CD8-positive, alpha-beta memory T cell (primary cell): Measurements from ENCODE around the gene IFT74. TPM values are rescaled to one million over a fixed set of nuclear protein-coding genes. Genes with fewer than 3 reads are reported as not detected.

Experiments used
- CTCF ChIA-PET: fragments of 350-600 bp; sonication (Branson Sonifier 250); formaldehyde crosslinking; loops from one replicate; lab custom pipeline; 2021; ENCODE audit warnings: antibody characterized with exemption; lab: Charles Lee
- POLR2A ChIA-PET: fragments of 350-600 bp; sonication (Branson Sonifier 250); formaldehyde crosslinking; loops from one replicate; lab custom pipeline; 2021; ENCODE audit warnings: antibody characterized with exemption; lab: Charles Lee
- DNase-seq, 5 donors: peaks; one replicate each; pipeline versions ENCODE4 v3.0.0 to v3.0.0-alpha.2; 2020 to 2022; ENCODE audit warnings: mixed read lengths in 1 of 5
- H3K27ac ChIP-seq: one replicate; pipeline ENCODE4 v1.7.0; 2013; ENCODE audit warnings: low read depth, mild to moderate bottlenecking, low read length, moderate library complexity
- H3K27me3 ChIP-seq: 2 replicates; pipeline ENCODE4 v1.7.0; 2013; ENCODE audit warnings: low read length, mild to moderate bottlenecking; ENCODE audit not compliant: insufficient read depth, poor library complexity, severe bottlenecking
- H3K36me3 ChIP-seq: 2 replicates; pipeline ENCODE4 v1.7.0; 2013; ENCODE audit warnings: mild to moderate bottlenecking, low read length, moderate library complexity; ENCODE audit not compliant: insufficient read depth
- H3K4me1 ChIP-seq: 2 replicates; pipeline ENCODE4 v1.7.0; 2013; ENCODE audit warnings: mild to moderate bottlenecking, low read length, moderate library complexity; ENCODE audit not compliant: insufficient read depth
- H3K4me3 ChIP-seq: 2 replicates; pipeline ENCODE4 v1.7.0; 2013; ENCODE audit warnings: mild to moderate bottlenecking, low read length
- H3K9me3 ChIP-seq: 2 replicates; pipeline ENCODE4 v1.7.0; 2013; ENCODE audit warnings: mild to moderate bottlenecking, low read length
- H3K27ac Mint-ChIP-seq, 8 donors: one replicate each; pipeline ENCODE4 v1.8.0; 2020 to 2021; ENCODE audit warnings: mixed read lengths in 8 of 8, mild to moderate bottlenecking in 6 of 8, inconsistent platforms in 3 of 8, moderate library complexity in 3 of 8
- H3K27me3 Mint-ChIP-seq, 2 donors: one replicate each; pipeline ENCODE4 v1.8.0; 2020 to 2021; ENCODE audit warnings: mixed read lengths in 2 of 2, mild to moderate bottlenecking in 1 of 2, moderate library complexity in 1 of 2
- H3K36me3 Mint-ChIP-seq, 3 donors: one replicate each; pipeline ENCODE4 v1.8.0; 2020 to 2021; ENCODE audit warnings: mixed read lengths in 3 of 3, inconsistent platforms in 1 of 3, mild to moderate bottlenecking in 1 of 3
- H3K4me1 Mint-ChIP-seq, 3 donors: one replicate each; pipeline ENCODE4 v1.8.0; 2020 to 2021; ENCODE audit warnings: mixed read lengths in 3 of 3, inconsistent platforms in 1 of 3, mild to moderate bottlenecking in 1 of 3
- H3K4me3 Mint-ChIP-seq, 7 donors: one replicate each; pipeline ENCODE4 v1.8.0; 2020 to 2021; ENCODE audit warnings: mixed read lengths in 7 of 7, mild to moderate bottlenecking in 6 of 7, moderate library complexity in 4 of 7, inconsistent platforms in 2 of 7
- H3K9me3 Mint-ChIP-seq, 5 donors: one replicate each; pipeline ENCODE4 v1.8.0; 2020 to 2022; ENCODE audit warnings: mixed read lengths in 5 of 5, mild to moderate bottlenecking in 3 of 5, moderate library complexity in 2 of 5, inconsistent platforms in 1 of 5
- polyA plus RNA-seq: library from polyadenylated mRNA; unstranded; fragments of 300-500 nt; fragmentation: Illumina TruSeq; gene quantifications from one replicate; pipeline ENCODE4 v1.2.3, GENCODE V29; 2021
- total RNA-seq, 2 experiments: library from RNA; stranded (reverse); gene quantifications; one replicate each; pipeline ENCODE4 v1.2.3, GENCODE V29; 2021

IFT74 gene
- total RNA-seq: 10 to 100 TPM; 10.4 TPM
- 7.5 TPM for polyA plus RNA-seq

DNA sequence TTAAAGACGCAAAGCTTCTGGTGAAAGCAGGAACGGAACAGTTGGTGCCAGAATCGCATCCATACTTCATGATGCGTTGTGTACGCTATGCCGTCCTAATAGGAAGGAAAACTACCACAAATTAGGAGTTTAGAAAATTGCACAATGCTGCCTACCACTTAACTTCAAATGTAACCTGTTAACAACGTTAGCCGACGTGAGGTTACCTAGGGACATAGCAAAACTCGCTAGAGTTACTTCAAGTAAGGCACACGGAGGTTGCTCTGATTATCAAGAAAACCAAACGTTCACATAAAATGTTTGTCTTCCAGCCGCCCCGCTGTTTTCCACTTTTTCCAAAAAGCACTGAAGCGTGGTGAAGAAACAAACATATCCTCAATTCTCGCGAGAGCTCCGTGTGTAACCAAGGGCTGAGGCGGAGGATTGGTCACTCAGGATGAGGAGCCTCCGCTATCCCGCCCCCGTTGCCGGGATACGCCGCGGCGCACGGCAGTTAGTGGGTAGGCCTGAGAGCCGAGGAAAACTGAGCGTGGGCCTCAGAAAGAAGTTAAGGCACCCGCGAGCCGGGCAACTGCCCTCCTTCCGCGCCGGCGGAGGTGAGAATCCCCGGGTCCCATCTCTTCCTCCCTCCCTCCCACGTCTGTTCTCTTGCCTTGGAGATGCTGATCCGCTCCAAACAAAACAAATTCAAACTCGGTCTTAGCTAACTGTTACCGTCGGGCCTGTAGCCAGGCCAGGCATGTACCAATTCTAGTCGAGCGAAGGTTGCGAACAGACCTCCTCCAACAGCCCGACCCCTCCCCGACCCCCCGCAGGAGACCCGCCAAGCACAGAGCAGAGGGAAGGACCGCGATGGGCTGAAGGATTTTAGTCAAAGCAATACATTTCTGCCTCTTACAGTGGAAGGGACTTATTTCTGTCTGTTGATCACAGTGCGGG, at the start of gene IFT74:
IFT74 (plus strand) TSS at position 492 of the 939 bp plus-strand sequence. CDS start 5,556 bp downstream, outside the sequence.
- H3K4me1 ChIP-seq: peaks cover 16% of the 10 kb centered on the region
- H3K27ac ChIP-seq: peak within 1 kb of the TSS; percentile 71
- ChIA-PET CTCF (interaction anchor here (0.7 to 2.7 kb wide), 5 partner anchors 9 to 64 kb away, joined by 3 to 15 read pairs (median 3); partner anchors contain the start of genes CAAP1 and PLAA), POLR2A (interaction anchor here (1.0 to 1.6 kb wide), 5 partner anchors 9 to 64 kb away, joined by 3 to 14 read pairs (median 6); partner anchors contain the start of gene PLAA)
- H3K4me3 ChIP-seq: peak within 1 kb of the TSS; percentile 83
- DNase-seq: peak; percentile 88 to 97 (median 93)
- Mint-ChIP-seq H3K9me3 (no peaks in the 10 kb centered on the region), H3K4me1 (peaks cover 25 to 36% (median 35%) of the 10 kb centered on the region in 3 donors), H3K36me3 (peaks cover 0 to 9% (median 0%) of the 10 kb centered on the region in 3 donors), H3K27me3 (peaks cover 0 to 2% of the 10 kb centered on the region in 2 donors), H3K4me3 (peak within 1 kb of the TSS; percentile 89 to 97 (median 93)), H3K27ac (peak within 1 kb of the TSS; percentile 91 to 97 (median 96))
- H3K27me3 ChIP-seq: no peaks in the 10 kb centered on the region
- H3K36me3 ChIP-seq: no peaks in the 10 kb centered on the region
- H3K9me3 ChIP-seq: no peaks in the 10 kb centered on the region

DNA sequence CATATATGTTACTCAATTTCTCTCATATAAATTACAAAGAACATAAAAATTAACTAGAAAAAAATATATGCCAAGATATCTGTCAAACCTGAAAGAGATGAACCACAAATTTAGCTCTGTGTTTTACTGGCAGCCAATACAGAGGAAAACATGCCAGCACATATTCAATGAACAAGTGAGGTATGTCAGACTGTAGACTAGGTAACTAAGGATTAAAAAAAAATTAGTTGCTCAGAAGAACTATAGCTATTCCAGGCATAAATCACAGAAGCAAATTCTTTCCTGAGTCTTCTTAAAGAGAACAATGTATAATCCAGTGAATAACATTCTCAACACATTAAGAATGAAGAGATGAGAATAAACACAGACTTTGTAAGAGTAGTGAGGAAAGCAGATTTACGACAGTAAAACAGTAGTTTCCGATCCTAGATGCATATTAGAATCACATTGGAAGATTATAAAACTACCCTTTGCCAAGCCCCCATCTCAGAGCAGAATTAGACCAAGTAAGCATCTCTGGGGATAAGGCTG, 43.0 kb upstream of the IFT74 start:
- Histone ChIP-seq H3K27ac (no peak overlapping the region), H3K36me3 (peaks cover 23% of the 10 kb centered on the region), H3K4me1 (no peaks in the 10 kb centered on the region), H3K27me3 (no peaks in the 10 kb centered on the region), H3K9me3 (no peaks in the 10 kb centered on the region), H3K4me3 (no peak overlapping the region)
- no peaks in the 10 kb centered on the region for H3K9me3 Mint-ChIP-seq
- ChIA-PET CTCF (no interaction called here), POLR2A (no interaction called here)
- H3K4me1 Mint-ChIP-seq: no peaks in the 10 kb centered on the region
- peaks cover 12 to 67% (median 33%) of the 10 kb centered on the region in 3 donors for H3K36me3 Mint-ChIP-seq
- no peak for DNase-seq
- H3K27ac Mint-ChIP-seq: peak overlapping the region in 1 of 8 donors; percentile 58
- H3K27me3 Mint-ChIP-seq: no peaks in the 10 kb centered on the region
- no peak overlapping the region for H3K4me3 Mint-ChIP-seq

DNA sequence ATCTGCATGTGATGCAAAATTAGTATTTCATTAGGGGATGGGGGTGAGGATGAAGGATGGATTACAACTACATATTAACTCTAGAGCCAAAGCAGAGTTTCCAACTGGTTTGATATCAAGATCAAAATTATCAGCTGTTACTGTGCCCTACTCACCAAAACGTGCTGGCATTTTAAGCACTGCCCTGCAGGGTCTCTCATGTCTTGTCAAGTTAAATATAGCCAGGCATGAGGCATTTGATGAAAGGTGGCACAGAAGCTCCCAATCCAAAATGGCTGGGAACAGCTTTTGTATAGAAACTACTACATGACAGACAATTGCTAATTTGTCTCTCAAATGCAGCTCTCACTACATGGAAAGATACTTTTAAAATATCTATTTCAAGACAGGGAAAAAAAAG, 36.5 kb upstream of the IFT74 start:
- Histone ChIP-seq H3K27me3 (no peaks in the 10 kb centered on the region), H3K36me3 (peaks cover 47% of the 10 kb centered on the region), H3K9me3 (no peaks in the 10 kb centered on the region), H3K27ac (no peak overlapping the region), H3K4me1 (no peaks in the 10 kb centered on the region), H3K4me3 (no peak overlapping the region)
- no peaks in the 10 kb centered on the region for H3K9me3 Mint-ChIP-seq
- H3K27ac Mint-ChIP-seq: no peak overlapping the region
- ChIA-PET CTCF (no interaction called here), POLR2A (no interaction called here)
- H3K36me3 Mint-ChIP-seq: peaks cover 12 to 92% (median 42%) of the 10 kb centered on the region in 3 donors
- no peak for DNase-seq
- no peak overlapping the region for H3K4me3 Mint-ChIP-seq
- no peaks in the 10 kb centered on the region for H3K27me3 Mint-ChIP-seq
- H3K4me1 Mint-ChIP-seq: no peaks in the 10 kb centered on the region

DNA sequence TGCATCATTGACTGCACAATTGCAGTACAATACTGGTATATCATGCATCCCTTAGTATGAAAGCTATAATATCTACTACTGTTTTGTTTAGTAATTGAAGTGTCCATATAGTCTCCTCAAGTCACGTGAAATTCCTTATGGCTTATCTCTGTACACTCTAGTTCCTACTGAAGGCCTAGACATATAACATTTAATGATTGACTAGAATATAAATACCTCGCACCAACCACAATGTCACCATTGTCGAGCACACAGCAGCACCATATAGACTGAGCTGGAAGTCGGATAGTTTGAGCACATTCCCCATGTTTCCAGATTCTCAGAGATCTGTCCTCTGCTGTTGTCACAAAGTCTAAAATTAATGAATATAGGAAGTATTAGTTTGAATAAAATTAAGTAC, 30.6 kb upstream of the IFT74 start:
- H3K4me1 ChIP-seq: no peaks in the 10 kb centered on the region
- Mint-ChIP-seq H3K4me1 (no peaks in the 10 kb centered on the region), H3K27me3 (no peaks in the 10 kb centered on the region), H3K27ac (peak overlapping the region in 2 of 8 donors; percentile 51 to 67), H3K36me3 (peaks cover 18 to 88% (median 33%) of the 10 kb centered on the region in 3 donors), H3K9me3 (no peaks in the 10 kb centered on the region), H3K4me3 (no peak overlapping the region)
- H3K9me3 ChIP-seq: no peaks in the 10 kb centered on the region
- no peak overlapping the region for H3K27ac ChIP-seq
- CTCF ChIA-PET: no interaction called here
- H3K36me3 ChIP-seq: peaks cover 46% of the 10 kb centered on the region
- DNase-seq: no peak
- no peak overlapping the region for H3K4me3 ChIP-seq
- POLR2A ChIA-PET: no interaction called here
- no peaks in the 10 kb centered on the region for H3K27me3 ChIP-seq

DNA sequence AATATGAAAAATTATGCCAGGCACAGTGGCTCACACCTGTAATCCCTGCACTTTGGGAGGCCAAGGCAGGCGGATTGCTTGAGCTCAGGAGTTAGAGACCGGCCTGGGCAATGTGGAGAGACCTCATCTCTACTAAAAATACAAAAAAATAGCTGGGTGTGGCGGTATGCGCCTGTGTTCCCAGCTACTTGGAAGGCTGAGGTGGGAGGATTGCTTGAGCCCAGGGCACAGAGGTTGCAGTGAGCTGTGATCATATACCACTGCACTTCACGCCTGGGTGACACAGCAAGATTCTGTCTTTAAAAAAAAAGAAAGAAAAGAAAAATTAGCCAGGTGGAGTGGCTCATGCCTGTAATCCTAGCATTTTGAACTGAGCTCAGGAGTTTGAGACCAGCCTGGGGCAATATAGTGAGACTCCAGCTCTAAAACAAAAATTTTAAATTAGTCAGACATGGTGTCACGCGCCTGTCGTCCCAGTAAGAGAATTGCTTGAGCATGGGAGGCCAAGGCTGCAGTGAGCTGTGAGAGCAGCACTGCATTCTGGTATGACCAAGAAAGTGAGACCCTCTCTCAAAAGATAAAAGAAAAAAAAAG, 27.2 kb upstream of the IFT74 start:
- POLR2A ChIA-PET: no interaction called here
- Mint-ChIP-seq H3K4me1 (peaks cover 0 to 6% (median 5%) of the 10 kb centered on the region in 3 donors), H3K9me3 (no peaks in the 10 kb centered on the region), H3K27ac (no peak overlapping the region), H3K36me3 (peaks cover 21 to 76% (median 23%) of the 10 kb centered on the region in 3 donors), H3K27me3 (no peaks in the 10 kb centered on the region), H3K4me3 (no peak overlapping the region)
- no peak overlapping the region for H3K4me3 ChIP-seq
- no peaks in the 10 kb centered on the region for H3K27me3 ChIP-seq
- H3K27ac ChIP-seq: no peak overlapping the region
- CTCF ChIA-PET: interaction anchor here (1.2 to 1.5 kb wide), 3 partner anchors 14 to 42 kb away, joined by 3 read pairs; no protein-coding TSS in a partner anchor
- H3K9me3 ChIP-seq: no peaks in the 10 kb centered on the region
- H3K36me3 ChIP-seq: peaks cover 28% of the 10 kb centered on the region
- DNase-seq: no peak
- H3K4me1 ChIP-seq: no peaks in the 10 kb centered on the region

DNA sequence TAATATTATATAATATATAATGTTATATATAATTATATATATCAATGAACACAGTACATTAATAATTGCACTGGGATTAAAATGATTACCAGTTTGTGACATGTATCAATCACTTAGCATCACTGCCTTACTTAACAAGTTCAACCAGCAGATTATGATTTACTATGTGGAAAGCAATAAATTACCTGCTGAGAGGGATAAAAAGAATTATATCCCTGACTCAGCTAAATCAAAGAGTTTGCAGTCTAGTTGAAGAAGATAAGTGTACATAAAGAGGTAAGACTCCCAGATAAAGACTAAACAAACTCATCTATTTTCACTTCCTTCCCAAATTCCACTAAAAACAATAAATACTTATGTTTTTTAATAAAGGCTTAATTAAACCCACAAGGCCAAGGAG, 20.4 kb upstream of the IFT74 start:
- H3K9me3 Mint-ChIP-seq: peaks cover 4 to 10% (median 9%) of the 10 kb centered on the region in 5 donors
- H3K27me3 Mint-ChIP-seq: no peaks in the 10 kb centered on the region
- Histone ChIP-seq H3K27ac (no peak overlapping the region), H3K36me3 (peaks cover 4% of the 10 kb centered on the region), H3K4me3 (no peak overlapping the region), H3K9me3 (no peaks in the 10 kb centered on the region), H3K4me1 (peaks cover 7% of the 10 kb centered on the region), H3K27me3 (no peaks in the 10 kb centered on the region)
- ChIA-PET CTCF (no interaction called here), POLR2A (interaction anchor here (0.6 kb wide), 1 partner anchor 20 kb away, joined by 14 read pairs; no protein-coding TSS in a partner anchor)
- H3K4me1 Mint-ChIP-seq: peaks cover 42 to 61% (median 60%) of the 10 kb centered on the region in 3 donors
- peaks cover 12 to 39% (median 18%) of the 10 kb centered on the region in 3 donors for H3K36me3 Mint-ChIP-seq
- no peak overlapping the region for H3K27ac Mint-ChIP-seq
- DNase-seq: no peak
- H3K4me3 Mint-ChIP-seq: no peak overlapping the region

DNA sequence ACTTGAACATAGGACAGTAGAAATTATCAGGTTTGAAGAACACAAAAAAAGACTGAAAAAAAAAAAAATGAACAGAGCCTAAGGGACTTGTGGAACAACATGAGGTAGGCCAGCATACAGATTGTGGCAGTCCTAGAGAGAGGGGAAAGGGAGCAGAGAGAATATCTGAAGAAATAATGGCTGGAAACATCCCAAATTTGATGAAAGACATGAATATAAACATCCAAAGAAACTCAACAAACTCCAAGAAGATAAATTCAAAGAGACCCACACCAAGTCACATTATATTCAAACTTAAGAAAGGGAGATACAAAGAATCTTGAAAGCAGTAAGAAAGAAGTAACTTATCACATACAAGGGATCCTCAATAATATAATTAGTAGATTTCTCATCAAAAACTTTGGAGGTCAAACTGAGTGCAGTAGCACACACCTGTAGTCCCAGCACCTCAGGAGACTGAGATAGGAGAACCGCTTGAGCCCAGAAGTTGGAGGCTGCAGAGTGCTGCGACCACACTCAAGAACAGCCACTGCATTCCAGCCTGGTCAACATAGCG, 18.3 kb upstream of the IFT74 start:
- Mint-ChIP-seq H3K9me3 (peaks cover 4 to 10% (median 9%) of the 10 kb centered on the region in 5 donors), H3K36me3 (peaks cover 12 to 25% (median 17%) of the 10 kb centered on the region in 3 donors), H3K4me3 (peak overlapping the region in 1 of 7 donors; percentile 37), H3K4me1 (peaks cover 55 to 79% (median 76%) of the 10 kb centered on the region in 3 donors), H3K27ac (peak overlapping the region in 1 of 8 donors; percentile 35), H3K27me3 (no peaks in the 10 kb centered on the region)
- no peaks in the 10 kb centered on the region for H3K27me3 ChIP-seq
- no peak for DNase-seq
- ChIA-PET CTCF (no interaction called here), POLR2A (no interaction called here)
- H3K9me3 ChIP-seq: no peaks in the 10 kb centered on the region
- H3K4me3 ChIP-seq: no peak overlapping the region
- H3K27ac ChIP-seq: no peak overlapping the region
- H3K36me3 ChIP-seq: no peaks in the 10 kb centered on the region
- peaks cover 7% of the 10 kb centered on the region for H3K4me1 ChIP-seq
